CD14-positive monocyte (primary cell): ENCODE data around the gene TRAPPC13. TPM values are rescaled to one million over a fixed set of nuclear protein-coding genes. Genes with fewer than 3 reads are reported as not detected.

Experiments used
- DNase-seq, 3 donors: peaks; one replicate each; pipeline ENCODE4 v3.0.0-alpha.2; 2011 to 2022
- H2AFZ ChIP-seq: 2 replicates; pipeline ENCODE4 v1.6.0; 2012; ENCODE audit warnings: mild to moderate bottlenecking, low read depth, low read length, inconsistent platforms; ENCODE audit not compliant: insufficient read depth, poor library complexity, severe bottlenecking
- H3K27ac ChIP-seq, 2 donors: 1 replicate in 1 of 2; 2 replicates in 1 of 2; pipeline ENCODE4 v1.5.1; 2012 to 2013; ENCODE audit warnings: low read length in 2 of 2, control low read depth in 1 of 2, inconsistent platforms in 1 of 2, low read depth in 1 of 2, mild to moderate bottlenecking in 1 of 2
- H3K27me3 ChIP-seq, 2 donors: one replicate each; pipeline versions ENCODE4 v1.6.0 to v1.6.1; 2011 to 2013; ENCODE audit warnings: low read length in 2 of 2; ENCODE audit not compliant: control insufficient read depth in 2 of 2, insufficient read depth in 2 of 2
- H3K36me3 ChIP-seq, 2 donors: replicated peaks in 1 of 2; 1 replicate in 1 of 2; 2 replicates in 1 of 2; pipeline versions ENCODE4 v1.5.1 to v1.6.1; 2012 to 2013; ENCODE audit warnings: low read length in 2 of 2, control low read depth in 1 of 2, inconsistent platforms in 1 of 2, mild to moderate bottlenecking in 1 of 2; ENCODE audit not compliant: insufficient read depth in 2 of 2, control insufficient read depth in 1 of 2
- H3K4me1 ChIP-seq, 2 donors: 1 replicate in 1 of 2; 2 replicates in 1 of 2; pipeline versions ENCODE4 v1.5.1 to v1.6.1; 2012 to 2013; ENCODE audit warnings: low read length in 2 of 2, control low read depth in 1 of 2, inconsistent platforms in 1 of 2, mild to moderate bottlenecking in 1 of 2, moderate library complexity in 1 of 2; ENCODE audit not compliant: insufficient read depth in 2 of 2, control insufficient read depth in 1 of 2
- H3K4me2 ChIP-seq: replicated peaks from 2 replicates; pipeline ENCODE3; 2012; ENCODE audit warnings: low read length, moderate library complexity, mild to moderate bottlenecking; ENCODE audit not compliant: poor library complexity, severe bottlenecking; ENCODE audit errors: extremely low read depth
- H3K4me3 ChIP-seq, 3 experiments: fragments of 200-600 bp in 1 of 3; sonication (generic) in 1 of 3; replicated peaks in 1 of 3; 1 replicate in 2 of 3; 2 replicates in 1 of 3; pipeline ENCODE4 v1.5.1; 2011 to 2013; ENCODE audit warnings: low read length in 3 of 3, mild to moderate bottlenecking in 3 of 3, control low read depth in 2 of 3, low read depth in 2 of 3, inconsistent platforms in 1 of 3, moderate library complexity in 1 of 3
- H3K79me2 ChIP-seq: 2 replicates; pipeline ENCODE4 v1.6.0; 2012; ENCODE audit warnings: mild to moderate bottlenecking, control low read depth, inconsistent platforms, low read length, moderate library complexity; ENCODE audit not compliant: insufficient read depth
- H3K9ac ChIP-seq: 2 replicates; pipeline ENCODE4 v1.6.0; 2017; ENCODE audit warnings: low read length, mild to moderate bottlenecking; ENCODE audit not compliant: insufficient read depth, poor library complexity, severe bottlenecking
- H3K9me3 ChIP-seq, 2 donors: replicated peaks in 1 of 2; 1 replicate in 1 of 2; 2 replicates in 1 of 2; pipeline versions ENCODE4 v1.5.1 to v1.6.1; 2012 to 2013; ENCODE audit warnings: low read length in 2 of 2, control low read depth in 1 of 2; ENCODE audit not compliant: control insufficient read depth in 1 of 2, insufficient read depth in 1 of 2
- H4K20me1 ChIP-seq: 2 replicates; pipeline ENCODE4 v1.6.0; 2012; ENCODE audit warnings: mild to moderate bottlenecking, low read length, control low read depth, moderate library complexity; ENCODE audit not compliant: insufficient read depth
- H3K27ac Mint-ChIP-seq, 7 donors: one replicate each; pipeline ENCODE4 v1.8.0; 2020; ENCODE audit warnings: mild to moderate bottlenecking in 7 of 7, mixed read lengths in 7 of 7, moderate library complexity in 6 of 7, inconsistent platforms in 2 of 7
- H3K27me3 Mint-ChIP-seq, 3 donors: one replicate each; pipeline ENCODE4 v1.8.0; 2021 to 2022; ENCODE audit warnings: low read depth in 3 of 3, mild to moderate bottlenecking in 3 of 3, mixed read lengths in 3 of 3, moderate library complexity in 3 of 3, inconsistent platforms in 1 of 3
- H3K36me3 Mint-ChIP-seq, 2 donors: one replicate each; pipeline ENCODE4 v1.8.0; 2020; ENCODE audit warnings: mixed read lengths in 2 of 2, inconsistent platforms in 1 of 2, mild to moderate bottlenecking in 1 of 2
- H3K4me1 Mint-ChIP-seq: one replicate; pipeline ENCODE4 v1.8.0; 2020; ENCODE audit warnings: mild to moderate bottlenecking, mixed read lengths
- H3K4me3 Mint-ChIP-seq, 2 donors: one replicate each; pipeline ENCODE4 v1.8.0; 2020; ENCODE audit warnings: mild to moderate bottlenecking in 2 of 2, mixed read lengths in 2 of 2, moderate library complexity in 1 of 2
- H3K9me3 Mint-ChIP-seq, 7 donors: one replicate each; pipeline ENCODE4 v1.8.0; 2020 to 2022; ENCODE audit warnings: mixed read lengths in 7 of 7, mild to moderate bottlenecking in 6 of 7, moderate library complexity in 6 of 7, inconsistent platforms in 2 of 7
- WGBS: methylation state at CpG from one replicate; pipeline ENCODE4 v1.1.5; 2013; ENCODE audit warnings: missing lambda C conversion rate; ENCODE audit not compliant: insufficient coverage; 5-methylcytosine and 5-hydroxymethylcytosine counted together
- intact Hi-C, 2 donors: fragments of 100-400 bp; cut with micrococcal nuclease; formaldehyde crosslinking; loops; one replicate each; pipeline versions ENCODE4 v1.15.0 to v1.15.1; 2023
- polyA plus RNA-seq, 3 donors: library from polyadenylated mRNA; depleted of rRNA in 1 of 3; unstranded in 2 of 3; stranded (reverse) in 1 of 3; fragments of 300-500 nt in 2 of 3; fragments of >200 nt in 1 of 3; fragmentation: Illumina TruSeq in 2 of 3; gene quantifications; 1 replicate in 2 of 3; 2 replicates in 1 of 3; pipeline ENCODE4 v1.2.3, GENCODE V29; 2012 to 2021
- TF ChIP-seq, protein P1 (sequence below): fragments of 200-600 bp; IDR thresholded peaks from one replicate; pipeline ENCODE4 v1.8.0; 2022; ENCODE audit warnings: antibody characterized with exemption, mild to moderate bottlenecking

TRAPPC13 gene
- polyA plus RNA-seq, 3 donors, result 12.0 to 17.3 (median 14.9) TPM

- Histone ChIP-seq H3K4me1 (no peaks in the 10 kb centered on the region), H2AFZ (no peak overlapping the region), H3K9ac (no peak overlapping the region), H3K79me2 (no peaks in the 10 kb centered on the region), H3K27ac (no peak overlapping the region), H3K36me3 (peaks cover 54 to 81% of the 10 kb centered on the region in 2 donors), H3K4me3 (no peak overlapping the region), H3K9me3 (no peaks in the 10 kb centered on the region), H3K4me2 (no peak overlapping the region), H4K20me1 (no peaks in the 10 kb centered on the region), H3K27me3 (no peaks in the 10 kb centered on the region)
- TF ChIP-seq, protein P1, sequence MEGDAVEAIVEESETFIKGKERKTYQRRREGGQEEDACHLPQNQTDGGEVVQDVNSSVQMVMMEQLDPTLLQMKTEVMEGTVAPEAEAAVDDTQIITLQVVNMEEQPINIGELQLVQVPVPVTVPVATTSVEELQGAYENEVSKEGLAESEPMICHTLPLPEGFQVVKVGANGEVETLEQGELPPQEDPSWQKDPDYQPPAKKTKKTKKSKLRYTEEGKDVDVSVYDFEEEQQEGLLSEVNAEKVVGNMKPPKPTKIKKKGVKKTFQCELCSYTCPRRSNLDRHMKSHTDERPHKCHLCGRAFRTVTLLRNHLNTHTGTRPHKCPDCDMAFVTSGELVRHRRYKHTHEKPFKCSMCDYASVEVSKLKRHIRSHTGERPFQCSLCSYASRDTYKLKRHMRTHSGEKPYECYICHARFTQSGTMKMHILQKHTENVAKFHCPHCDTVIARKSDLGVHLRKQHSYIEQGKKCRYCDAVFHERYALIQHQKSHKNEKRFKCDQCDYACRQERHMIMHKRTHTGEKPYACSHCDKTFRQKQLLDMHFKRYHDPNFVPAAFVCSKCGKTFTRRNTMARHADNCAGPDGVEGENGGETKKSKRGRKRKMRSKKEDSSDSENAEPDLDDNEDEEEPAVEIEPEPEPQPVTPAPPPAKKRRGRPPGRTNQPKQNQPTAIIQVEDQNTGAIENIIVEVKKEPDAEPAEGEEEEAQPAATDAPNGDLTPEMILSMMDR, result no peak
- H3K27ac Mint-ChIP-seq, result peak overlapping the region in 1 of 7 donors; percentile 78
- H3K27me3 Mint-ChIP-seq, result peaks cover 0 to 2% (median 0%) of the 10 kb centered on the region in 3 donors
- no peaks in the 10 kb centered on the region for H3K4me1 Mint-ChIP-seq
- intact Hi-C loops, result no loop called here
- peaks cover 48 to 77% of the 10 kb centered on the region in 2 donors for H3K36me3 Mint-ChIP-seq
- WGBS, result no CpG with 5 or more reads among the region's 3 CpGs
- peaks cover 0 to 3% (median 0%) of the 10 kb centered on the region in 7 donors for H3K9me3 Mint-ChIP-seq
- DNase-seq, result no peak
- no peak overlapping the region for H3K4me3 Mint-ChIP-seq
These were observed 77.2 kb downstream of the TRAPPC13 start for GRCh38 chr5:65702036-65702435.

DNA sequence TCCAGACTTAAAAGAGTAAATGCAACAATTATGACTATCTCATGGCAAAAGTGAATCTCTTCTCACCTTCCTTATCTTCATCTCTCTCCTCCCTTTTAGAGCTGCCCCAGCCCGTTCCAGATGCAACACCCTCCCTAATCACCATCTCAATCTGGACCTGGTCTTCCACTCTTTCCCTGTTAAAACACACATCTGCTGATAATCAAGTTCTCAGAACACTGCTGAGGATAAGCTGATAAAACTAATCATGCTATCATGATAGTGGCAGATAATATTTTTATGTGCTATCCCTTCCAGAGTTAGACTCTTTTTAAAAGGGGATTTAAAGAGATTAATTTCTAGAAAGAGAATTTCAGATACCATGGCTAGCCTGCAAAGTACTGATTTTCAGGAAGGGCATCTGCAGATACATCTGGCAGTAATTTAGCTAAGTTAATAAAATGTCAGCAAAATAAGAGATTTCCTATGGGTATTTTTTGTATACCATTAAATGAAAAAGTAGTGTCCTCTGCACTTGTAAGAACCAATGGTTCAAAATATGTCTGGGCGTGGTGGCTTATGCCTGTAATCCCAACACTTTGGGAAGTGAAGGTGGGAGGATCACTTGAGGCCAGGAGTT lies 79.9 kb downstream of the TRAPPC13 start:
- Histone ChIP-seq H2AFZ (no peak overlapping the region), H3K36me3 (peaks cover 54 to 80% of the 10 kb centered on the region in 2 donors), H3K79me2 (no peaks in the 10 kb centered on the region), H3K27me3 (no peaks in the 10 kb centered on the region), H3K9me3 (no peaks in the 10 kb centered on the region), H3K4me2 (no peak overlapping the region), H3K27ac (no peak overlapping the region), H3K4me3 (no peak overlapping the region), H4K20me1 (peaks cover 5% of the 10 kb centered on the region), H3K4me1 (no peaks in the 10 kb centered on the region), H3K9ac (no peak overlapping the region)
- Mint-ChIP-seq H3K4me1 (peaks cover 3% of the 10 kb centered on the region), H3K27me3 (peaks cover 0 to 2% (median 0%) of the 10 kb centered on the region in 3 donors), H3K4me3 (no peak overlapping the region), H3K36me3 (peaks cover 43 to 81% of the 10 kb centered on the region in 2 donors), H3K27ac (peak overlapping the region in 2 of 7 donors; percentile 15 to 35), H3K9me3 (peaks cover 0 to 3% (median 0%) of the 10 kb centered on the region in 7 donors)
- whole genome bisulfite sequencing, result 100% methylated on average over 1 of the region's 2 CpGs
- intact Hi-C loops, result no loop called here
- TF ChIP-seq, protein P1, result no peak
- DNase-seq, result no peak
